ENCODE data around the gene UBASH3B. TPM values are rescaled to one million over a fixed set of nuclear protein-coding genes. Genes with fewer than 3 reads are reported as not detected.

The UBASH3B gene
- total RNA-seq, 4 donors from 2014 or later = 9.9 to 36.3 (median 24.3) TPM

DNA sequence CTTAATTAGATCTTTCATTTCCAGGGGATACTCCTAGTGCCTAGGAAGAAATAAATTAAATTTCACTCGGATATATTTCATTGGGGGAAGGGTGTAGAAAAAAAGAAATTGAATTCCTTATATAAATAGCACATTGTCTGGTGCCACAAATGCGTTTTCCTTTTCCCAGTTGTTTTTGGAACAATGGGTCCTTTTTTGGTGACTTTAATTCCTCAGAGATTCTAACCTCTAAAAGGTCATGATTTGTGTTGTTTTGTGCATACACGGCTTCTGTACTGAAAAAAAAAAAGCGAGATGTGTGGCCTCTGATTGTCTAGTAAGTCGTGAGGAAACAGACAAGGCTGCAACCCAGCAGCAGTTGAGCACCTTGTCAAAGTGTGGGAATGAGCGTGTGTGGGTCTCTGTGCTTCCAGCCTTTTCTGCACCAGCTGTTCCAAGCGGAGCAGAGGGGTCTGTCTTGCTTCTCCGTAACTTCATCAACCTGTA, 118.3 kb downstream of the UBASH3B start:
- ATAC-seq (ENCODE audit: low FRiP score) = no peak
- TF ChIP-seq, protein P1, sequence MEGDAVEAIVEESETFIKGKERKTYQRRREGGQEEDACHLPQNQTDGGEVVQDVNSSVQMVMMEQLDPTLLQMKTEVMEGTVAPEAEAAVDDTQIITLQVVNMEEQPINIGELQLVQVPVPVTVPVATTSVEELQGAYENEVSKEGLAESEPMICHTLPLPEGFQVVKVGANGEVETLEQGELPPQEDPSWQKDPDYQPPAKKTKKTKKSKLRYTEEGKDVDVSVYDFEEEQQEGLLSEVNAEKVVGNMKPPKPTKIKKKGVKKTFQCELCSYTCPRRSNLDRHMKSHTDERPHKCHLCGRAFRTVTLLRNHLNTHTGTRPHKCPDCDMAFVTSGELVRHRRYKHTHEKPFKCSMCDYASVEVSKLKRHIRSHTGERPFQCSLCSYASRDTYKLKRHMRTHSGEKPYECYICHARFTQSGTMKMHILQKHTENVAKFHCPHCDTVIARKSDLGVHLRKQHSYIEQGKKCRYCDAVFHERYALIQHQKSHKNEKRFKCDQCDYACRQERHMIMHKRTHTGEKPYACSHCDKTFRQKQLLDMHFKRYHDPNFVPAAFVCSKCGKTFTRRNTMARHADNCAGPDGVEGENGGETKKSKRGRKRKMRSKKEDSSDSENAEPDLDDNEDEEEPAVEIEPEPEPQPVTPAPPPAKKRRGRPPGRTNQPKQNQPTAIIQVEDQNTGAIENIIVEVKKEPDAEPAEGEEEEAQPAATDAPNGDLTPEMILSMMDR (IDR thresholded peaks at IDR 0.05) = no peak
- DNase-seq (ENCODE audit: low spot score) = no peak

DNA sequence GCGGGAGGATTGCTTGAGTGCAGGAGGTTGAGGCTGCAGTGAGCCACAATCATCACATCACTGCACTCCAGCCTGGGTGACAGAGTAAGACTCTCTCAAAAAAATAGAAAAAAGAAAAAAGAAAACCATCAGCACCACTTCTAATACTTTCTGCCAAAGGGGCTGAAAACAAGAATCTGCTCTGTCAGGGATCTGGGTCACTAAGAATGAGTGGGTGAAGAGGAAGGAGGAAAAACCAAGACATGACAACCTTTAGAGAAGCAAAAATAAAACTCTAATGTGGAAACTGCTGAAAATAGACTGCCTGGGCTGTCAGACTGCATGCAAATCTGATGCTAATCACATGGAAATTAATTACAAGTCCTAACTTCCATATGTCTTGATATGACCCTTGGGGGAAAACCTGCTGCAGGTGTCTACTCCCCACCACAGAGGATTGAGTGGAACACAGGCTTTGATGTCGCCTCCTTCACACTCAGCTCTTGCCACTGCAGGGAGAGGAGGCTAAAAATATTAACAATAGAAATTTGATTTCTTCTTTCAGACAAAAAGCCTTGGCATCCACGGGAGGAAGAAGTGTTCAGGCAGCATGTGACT, 120.3 kb downstream of the UBASH3B start:
- ATAC-seq (ENCODE audit: low FRiP score) = no peak
- TF ChIP-seq, protein P1 (IDR thresholded peaks at IDR 0.05) = no peak
- DNase-seq (ENCODE audit: low spot score) = no peak

DNA sequence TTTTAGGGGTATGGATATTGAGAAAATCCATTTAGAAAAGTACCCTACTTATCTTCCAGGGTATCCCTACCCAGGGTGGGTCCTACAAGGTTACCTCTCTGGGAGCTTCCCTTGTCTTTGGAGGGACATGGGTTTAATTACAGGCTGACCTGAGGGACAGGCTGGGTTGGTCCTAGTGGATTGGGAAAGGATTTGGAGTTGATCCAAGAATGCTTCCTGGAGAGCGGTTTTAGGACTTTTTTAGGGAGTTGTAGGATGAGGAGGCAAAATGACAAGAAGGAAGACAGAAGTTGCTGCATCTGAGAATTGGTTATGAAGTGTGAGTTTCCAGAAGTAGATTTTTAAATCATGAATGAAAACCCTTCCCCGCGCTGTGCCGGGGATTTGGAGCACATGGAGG, 121.0 kb downstream of the UBASH3B start:
- TF ChIP-seq, protein P1 (IDR thresholded peaks at IDR 0.05) = no peak
- DNase-seq (ENCODE audit: low spot score) (no peak), ATAC-seq (ENCODE audit: low FRiP score) (no peak)

DNA sequence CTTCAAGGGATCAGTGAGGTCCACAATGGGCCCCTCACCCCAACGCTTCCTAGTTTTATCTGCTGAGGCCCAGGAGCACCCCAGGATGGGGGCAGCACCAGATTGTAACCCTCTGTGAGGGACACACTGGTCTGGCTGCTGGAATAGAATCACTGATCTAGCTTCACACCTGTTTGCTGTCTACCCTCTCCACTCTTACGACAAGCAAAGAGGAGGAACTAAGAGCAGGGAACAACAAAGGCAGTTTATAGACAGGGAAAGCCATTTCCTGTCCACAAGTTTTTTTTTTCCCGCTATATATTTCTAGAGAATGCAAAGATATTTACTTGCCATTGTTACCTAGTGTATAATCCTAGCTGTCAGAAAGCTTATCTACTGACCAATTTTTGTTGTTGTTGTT, 121.8 kb downstream of the UBASH3B start:
- TF ChIP-seq, protein P1 (IDR thresholded peaks at IDR 0.05) = no peak
- no peak for DNase-seq (ENCODE audit: low spot score)
- no peak for ATAC-seq (ENCODE audit: low FRiP score)

DNA sequence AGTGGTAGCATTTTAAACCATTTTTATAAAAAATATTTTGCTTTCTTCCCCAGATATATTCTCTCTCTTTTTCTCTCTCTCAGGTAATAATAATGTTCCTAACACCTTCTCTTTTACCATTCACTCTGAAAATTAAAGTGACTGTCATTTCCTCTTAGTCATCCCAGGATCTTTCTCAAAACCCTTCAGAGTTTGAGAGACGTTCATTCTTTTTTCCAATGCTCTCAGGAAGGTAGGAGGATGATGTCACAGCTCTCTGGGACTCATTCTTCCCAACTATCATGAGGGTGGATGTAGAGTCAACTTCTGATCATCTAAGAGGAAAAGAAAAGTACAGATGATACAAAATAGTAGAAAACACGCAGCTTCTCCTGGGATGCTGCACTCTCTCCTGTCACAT, 122.6 kb downstream of the UBASH3B start:
- DNase-seq (ENCODE audit: low spot score) = no peak
- TF ChIP-seq, protein P1 (IDR thresholded peaks at IDR 0.05) = no peak
- no peak for ATAC-seq (ENCODE audit: low FRiP score)

DNA sequence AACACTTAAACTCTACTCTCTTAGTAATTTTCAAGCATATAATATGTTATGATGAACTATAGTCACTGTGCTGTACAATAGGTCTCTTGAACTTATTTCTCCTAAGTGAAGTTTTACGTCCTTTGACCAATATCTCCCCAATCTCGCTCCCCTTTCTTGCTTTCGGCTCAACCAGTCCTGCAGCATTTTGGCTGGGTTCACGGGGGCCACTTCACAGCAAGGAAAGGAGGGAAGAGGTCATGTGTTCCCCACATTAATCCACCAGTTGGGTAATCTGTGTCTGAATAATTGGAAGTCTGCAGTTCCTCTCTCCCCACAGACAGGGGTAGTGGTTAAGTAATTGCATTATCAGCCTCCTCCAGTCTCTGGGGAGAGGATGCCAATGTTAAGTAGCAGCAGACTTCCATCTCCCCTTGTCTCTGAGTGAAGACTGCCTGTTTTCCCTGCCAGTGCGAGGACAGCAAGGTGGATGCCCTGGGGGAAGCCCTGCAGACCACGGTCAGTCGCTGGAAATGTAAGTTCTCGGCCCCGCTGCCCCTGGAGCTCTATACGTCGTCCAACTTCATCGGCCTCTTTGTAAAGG, 123.6 kb downstream of the UBASH3B start:
- TF ChIP-seq, protein P1 (IDR thresholded peaks at IDR 0.05) = no peak
- no peak for ATAC-seq (ENCODE audit: low FRiP score)
- no peak for DNase-seq (ENCODE audit: low spot score)

All from omental fat pad (tissue), 4 donors.